Stomach (tissue), 4 donors: ENCODE measurements around the gene TTC9C.

ENCODE experiments used
- CTCF ChIP-seq, 7 experiments: fragments of 450-650 bp in 4 of 7; fragments of 200-600 bp in 3 of 7; sonication (generic) in 3 of 7; IDR thresholded peaks; one replicate each; pipeline ENCODE4 v1.5.1; 2016 to 2019; ENCODE audit warnings: antibody characterized with exemption in 7 of 7, control low read depth in 2 of 7, mild to moderate bottlenecking in 1 of 7
- POLR2A ChIP-seq, 4 donors: fragments of 450-650 bp; IDR thresholded peaks; one replicate each; pipeline ENCODE4 v1.6.1; 2016; ENCODE audit warnings: antibody characterized with exemption in 4 of 4, control low read depth in 2 of 4, mild to moderate bottlenecking in 1 of 4, moderate library complexity in 1 of 4
- POLR2AphosphoS5 ChIP-seq, 3 donors: sonication (generic); formaldehyde crosslinking; IDR thresholded peaks; one replicate each; pipeline ENCODE4 v1.6.1; 2016; ENCODE audit warnings: antibody characterized with exemption in 3 of 3

- TF ChIP-seq POLR2A (IDR thresholded peaks at IDR 0.05) (no peak), CTCF (IDR thresholded peaks at IDR 0.05) (no peak), POLR2AphosphoS5 (IDR thresholded peaks at IDR 0.05) (no peak)
Measured at GRCh38 chr11:62770778-62771143, 42.5 kb downstream of the TTC9C start.
